Small intestine (tissue), 16 donors: Measurements from ENCODE around the gene PI3. TPM values are rescaled to one million over a fixed set of nuclear protein-coding genes. Genes with fewer than 3 reads are reported as not detected.
"Not testable (repeated sequence)": the region's sequence is repeated elsewhere in the genome, so short reads cannot be mapped to it uniquely, and the experiment has no call there.

Experiments
- DNase-seq, 2 donors: peaks; one replicate each; pipeline versions ENCODE4 v3.0.0 to v3.0.0-alpha.2; 2013
- FAIRE-seq: peaks from 2 replicates; lab custom pipeline; 2012; peaks lifted over from hg19 to GRCh38; lab: Jason Lieb, UNC
- H3K27ac ChIP-seq, 3 donors: one replicate each; pipeline ENCODE4 v1.5.1; 2013; ENCODE audit warnings: low read length in 2 of 3, mild to moderate bottlenecking in 2 of 3, control low read depth in 1 of 3, inconsistent platforms in 1 of 3, low read depth in 1 of 3, moderate library complexity in 1 of 3
- H3K27me3 ChIP-seq, 3 donors: one replicate each; pipeline ENCODE4 v1.6.1; 2013; ENCODE audit warnings: low read length in 3 of 3, inconsistent platforms in 1 of 3; ENCODE audit not compliant: control insufficient read depth in 3 of 3, insufficient read depth in 3 of 3
- H3K36me3 ChIP-seq, 3 donors: one replicate each; pipeline ENCODE4 v1.6.1; 2013; ENCODE audit warnings: low read length in 3 of 3, inconsistent platforms in 1 of 3, low read depth in 1 of 3, mild to moderate bottlenecking in 1 of 3, moderate library complexity in 1 of 3; ENCODE audit not compliant: control insufficient read depth in 3 of 3, insufficient read depth in 2 of 3
- H3K4me1 ChIP-seq, 3 donors: one replicate each; pipeline ENCODE4 v1.6.1; 2013; ENCODE audit warnings: low read length in 2 of 3, inconsistent platforms in 1 of 3, low read depth in 1 of 3, mild to moderate bottlenecking in 1 of 3, moderate library complexity in 1 of 3; ENCODE audit not compliant: control insufficient read depth in 3 of 3, insufficient read depth in 2 of 3
- H3K4me3 ChIP-seq, 3 donors: one replicate each; pipeline ENCODE4 v1.5.1; 2013; ENCODE audit warnings: low read length in 3 of 3, control low read depth in 1 of 3, inconsistent platforms in 1 of 3, low read depth in 1 of 3, mild to moderate bottlenecking in 1 of 3, moderate library complexity in 1 of 3
- H3K9me3 ChIP-seq, 2 donors: one replicate each; pipeline ENCODE4 v1.6.1; 2013; ENCODE audit warnings: low read depth in 1 of 2, low read length in 1 of 2; ENCODE audit not compliant: control insufficient read depth in 2 of 2, insufficient read depth in 1 of 2
- WGBS, 3 donors: extraction: QIAGEN DNeasy Blood & Tissue Kit; methylation state at CpG; one replicate each; pipeline ENCODE4 v1.1.7; 2013; 5-methylcytosine and 5-hydroxymethylcytosine counted together
- long read RNA-seq, 10 donors: transcript quantifications; one replicate each; lab custom pipeline, GENCODE V29; 2026
- polyA plus RNA-seq, 4 donors: library from polyadenylated mRNA; stranded (reverse) in 3 of 4; unstranded in 1 of 4; fragments of 200-250 nt in 3 of 4; fragments of 120-200 nt in 1 of 4; gene quantifications; one replicate each; pipeline versions ENCODE4 v1.2.1 to v1.2.3, GENCODE V29; 2013
- donor health status: healthy with polysubstance abuse.
- donor health status: control.
- donor health status: control.
- donor health status: Bipolar disorder and iron deficiency.
- donor health status: healthy.

PI3 gene
- 10 to 100 TPM in 2 of 4 donors, 1 to 10 TPM in 2; 3.6 to 61.0 (median 10.5) TPM for polyA plus RNA-seq
- long read RNA-seq, donor 1, transcript PI3-201 (3 exons, 577 nt), result major isoform, 53 of 66 reads
- long read RNA-seq, donor 1, partial matches to known transcripts, result 13 of 66 reads
- long read RNA-seq, donor 1, other reads (novel, unspliced or antisense), result 0 of 66 reads
- long read RNA-seq, donor 2, transcript PI3-201 (3 exons, 577 nt), result major isoform, 17 of 17 reads
- long read RNA-seq, donor 2, partial matches to known transcripts, result 0 of 17 reads
- long read RNA-seq, donor 2, other reads (novel, unspliced or antisense), result 0 of 17 reads
- long read RNA-seq, donor 3, transcript PI3-201 (3 exons, 577 nt), result major isoform, 15 of 29 reads
- long read RNA-seq, donor 3, partial matches to known transcripts, result 14 of 29 reads
- long read RNA-seq, donor 3, other reads (novel, unspliced or antisense), result 0 of 29 reads
- long read RNA-seq, donor 4, result 0 reads
- long read RNA-seq, donor 5, transcript PI3-201 (3 exons, 577 nt), result major isoform, 5 of 5 reads
- long read RNA-seq, donor 5, partial matches to known transcripts, result 0 of 5 reads
- long read RNA-seq, donor 5, other reads (novel, unspliced or antisense), result 0 of 5 reads
- long read RNA-seq, donor 6, transcript PI3-201 (3 exons, 577 nt), result major isoform, 30 of 30 reads
- long read RNA-seq, donor 6, partial matches to known transcripts, result 0 of 30 reads
- long read RNA-seq, donor 6, other reads (novel, unspliced or antisense), result 0 of 30 reads
- long read RNA-seq, donor 7, result 0 reads
- long read RNA-seq, donor 8, result 0 reads
- long read RNA-seq, donor 9, transcript PI3-201 (3 exons, 577 nt), result major isoform, 7 of 7 reads
- long read RNA-seq, donor 9, partial matches to known transcripts, result 0 of 7 reads
- long read RNA-seq, donor 9, other reads (novel, unspliced or antisense), result 0 of 7 reads
- long read RNA-seq, donor 10, transcript PI3-201 (3 exons, 577 nt), result major isoform, 17 of 17 reads
- long read RNA-seq, donor 10, partial matches to known transcripts, result 0 of 17 reads
- long read RNA-seq, donor 10, other reads (novel, unspliced or antisense), result 0 of 17 reads

GRCh38 chr20:45174434-45175364 is at the start of gene PI3:
TSS of gene PI3 (plus strand) at chr20:45174902. CDS start at chr20:45174923, 21 bp downstream.
- H3K4me1 ChIP-seq, result peaks cover 0 to 15% (median 2%) of the 10 kb centered on the region in 3 donors
- no peaks in the 10 kb centered on the region for H3K36me3 ChIP-seq
- no peak for FAIRE-seq
- WGBS, 3 donors, result 30 to 65% (median 45%) methylated on average over 8 of the region's 8 CpGs
- H3K27me3 ChIP-seq, result no peaks in the 10 kb centered on the region
- H3K4me3 ChIP-seq, result no peak within 1 kb of the TSS
- peak within 1 kb of the TSS in 2 of 3 donors; percentile 27 to 90 for H3K27ac ChIP-seq
- DNase-seq, result peak; percentile 66 to 92
- H3K9me3 ChIP-seq, result no peaks in the 10 kb centered on the region

GRCh38 chr20:45128099-45128498 is 46.6 kb upstream of the PI3 start:
- no peak overlapping the region for H3K4me3 ChIP-seq
- no peak overlapping the region for H3K27ac ChIP-seq
- peaks cover 0 to 7% (median 0%) of the 10 kb centered on the region in 3 donors for H3K27me3 ChIP-seq
- peak; percentile 21 to 39 for DNase-seq
- H3K9me3 ChIP-seq, result no peaks in the 10 kb centered on the region
- 53 to 71% (median 64%) methylated on average over 2 of the region's 2 CpGs for WGBS, 3 donors
- no peaks in the 10 kb centered on the region for H3K4me1 ChIP-seq
- FAIRE-seq, result no peak
- H3K36me3 ChIP-seq, result no peaks in the 10 kb centered on the region

DNA sequence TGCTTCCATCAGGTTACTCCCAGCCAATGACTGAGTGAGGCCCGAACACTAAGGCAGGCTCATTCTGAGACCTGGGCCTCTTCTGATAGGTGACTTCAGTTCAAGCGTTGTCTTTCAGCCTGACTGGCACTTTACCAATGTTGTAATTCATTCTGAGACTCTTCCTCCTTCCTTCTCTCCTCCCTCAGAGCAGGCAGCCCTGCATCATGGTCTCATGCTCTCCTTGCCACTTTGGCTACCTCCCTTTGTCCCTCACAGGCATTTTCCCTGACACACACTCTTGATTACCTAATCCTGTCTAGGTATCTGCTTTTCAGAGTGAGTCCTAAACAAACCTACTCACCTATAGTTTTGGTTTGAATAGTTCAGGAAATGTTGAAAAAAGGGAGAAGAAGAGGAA is 37.8 kb upstream of the PI3 start:
- peaks cover 0 to 4% of the 10 kb centered on the region in 2 donors for H3K9me3 ChIP-seq
- H3K36me3 ChIP-seq, result no peaks in the 10 kb centered on the region
- WGBS, 3 donors, result 41 to 72% (median 72%) methylated on average over 2 of the region's 2 CpGs
- H3K27me3 ChIP-seq, result peaks cover 0 to 11% (median 0%) of the 10 kb centered on the region in 3 donors
- DNase-seq (no peak), FAIRE-seq (no peak)
- H3K4me1 ChIP-seq, result peaks cover 0 to 15% (median 0%) of the 10 kb centered on the region in 3 donors
- H3K4me3 ChIP-seq, result no peak overlapping the region
- H3K27ac ChIP-seq, result no peak overlapping the region

GRCh38 chr20:45138561-45139300 is 36.0 kb upstream of the PI3 start:
- DNase-seq (peak; percentile 80 to 82), FAIRE-seq (no peak)
- peaks cover 0 to 15% (median 0%) of the 10 kb centered on the region in 3 donors for H3K4me1 ChIP-seq
- H3K36me3 ChIP-seq, result no peaks in the 10 kb centered on the region
- peaks cover 0 to 15% (median 6%) of the 10 kb centered on the region in 3 donors for H3K27me3 ChIP-seq
- WGBS, 3 donors, result 19 to 33% (median 23%) methylated on average over 20 of the region's 20 CpGs
- no peak overlapping the region for H3K4me3 ChIP-seq
- peak overlapping the region; percentile 24 to 73 (median 32) for H3K27ac ChIP-seq
- H3K9me3 ChIP-seq, result peaks cover 0 to 4% of the 10 kb centered on the region in 2 donors

- H3K27ac ChIP-seq, DNase-seq, H3K36me3 ChIP-seq, FAIRE-seq, H3K4me3 ChIP-seq, H3K9me3 ChIP-seq: not testable (repeated sequence)
- peaks cover 0 to 15% (median 6%) of the 10 kb centered on the region in 3 donors for H3K27me3 ChIP-seq
- WGBS, 3 donors, result 94 to 98% (median 95%) methylated on average over 5 of the region's 5 CpGs
- H3K4me1 ChIP-seq, result peaks cover 0 to 15% (median 0%) of the 10 kb centered on the region in 3 donors
These were observed 34.8 kb upstream of the PI3 start for GRCh38 chr20:45139733-45140375.

DNA sequence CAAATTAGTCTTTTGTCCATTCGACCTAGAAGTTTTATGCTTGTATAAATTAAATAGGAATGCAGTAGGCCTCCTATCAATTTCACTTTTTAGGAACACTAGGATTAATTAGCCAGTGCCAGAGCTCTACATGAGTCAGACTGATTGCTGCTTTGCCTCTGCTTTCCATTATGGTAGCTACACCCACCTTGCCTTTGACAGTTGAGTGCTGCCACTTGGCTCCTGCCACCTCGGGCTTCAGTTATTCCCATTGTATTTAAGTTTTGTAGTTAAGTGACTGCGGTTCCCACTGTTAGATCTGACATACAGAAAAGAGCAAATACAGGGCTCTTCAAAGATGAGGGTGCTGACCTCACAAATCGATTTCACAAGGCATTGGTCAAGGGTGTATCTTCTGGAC is 33.9 kb upstream of the PI3 start:
- H3K27ac ChIP-seq, result no peak overlapping the region
- no peaks in the 10 kb centered on the region for H3K36me3 ChIP-seq
- peaks cover 0 to 15% (median 0%) of the 10 kb centered on the region in 3 donors for H3K4me1 ChIP-seq
- DNase-seq (no peak), FAIRE-seq (no peak)
- H3K9me3 ChIP-seq, result no peaks in the 10 kb centered on the region
- WGBS, 3 donors, result 74 to 85% (median 76%) methylated on average over 4 of the region's 4 CpGs
- peaks cover 0 to 9% (median 6%) of the 10 kb centered on the region in 3 donors for H3K27me3 ChIP-seq
- no peak overlapping the region for H3K4me3 ChIP-seq

DNA sequence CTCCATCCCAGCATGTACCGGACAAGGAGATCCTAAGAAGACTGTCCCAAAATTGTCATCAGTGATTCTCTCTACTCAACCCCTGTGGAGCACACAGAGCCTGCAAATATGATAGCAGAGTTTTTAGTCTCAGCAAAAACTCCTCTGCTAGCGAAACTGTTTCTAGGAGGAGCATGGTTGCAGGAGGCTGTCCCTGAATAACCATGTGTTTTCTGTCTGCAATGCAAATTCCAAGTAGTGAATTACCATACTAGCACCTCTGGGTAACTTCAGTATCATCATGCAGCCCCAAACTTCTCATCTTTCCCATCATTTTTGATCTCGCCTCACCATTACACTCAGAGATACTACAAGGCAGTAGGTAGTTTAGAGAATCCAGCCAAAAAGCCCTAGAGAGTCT is 25.6 kb upstream of the PI3 start:
- Histone ChIP-seq H3K4me1 (no peaks in the 10 kb centered on the region), H3K36me3 (no peaks in the 10 kb centered on the region), H3K4me3 (no peak overlapping the region), H3K9me3 (no peaks in the 10 kb centered on the region), H3K27me3 (peaks cover 0 to 14% (median 7%) of the 10 kb centered on the region in 3 donors), H3K27ac (no peak overlapping the region)
- no peak for DNase-seq
- WGBS, 3 donors, result 88 to 95% (median 88%) methylated on average over 3 of the region's 3 CpGs
- FAIRE-seq, result no peak
